GM12873 (cell line): ENCODE measurements around the gene RBM4.

ENCODE experiments used
- TF ChIP-seq, protein P1 (sequence below): IDR thresholded peaks from 2 replicates; pipeline ENCODE4 v1.5.1; 2012; ENCODE audit warnings: low read depth, mild to moderate bottlenecking, moderate library complexity, low read length, control low read depth; ENCODE audit not compliant: insufficient read depth; ENCODE audit errors: missing control alignments

The RBM4 gene

DNA sequence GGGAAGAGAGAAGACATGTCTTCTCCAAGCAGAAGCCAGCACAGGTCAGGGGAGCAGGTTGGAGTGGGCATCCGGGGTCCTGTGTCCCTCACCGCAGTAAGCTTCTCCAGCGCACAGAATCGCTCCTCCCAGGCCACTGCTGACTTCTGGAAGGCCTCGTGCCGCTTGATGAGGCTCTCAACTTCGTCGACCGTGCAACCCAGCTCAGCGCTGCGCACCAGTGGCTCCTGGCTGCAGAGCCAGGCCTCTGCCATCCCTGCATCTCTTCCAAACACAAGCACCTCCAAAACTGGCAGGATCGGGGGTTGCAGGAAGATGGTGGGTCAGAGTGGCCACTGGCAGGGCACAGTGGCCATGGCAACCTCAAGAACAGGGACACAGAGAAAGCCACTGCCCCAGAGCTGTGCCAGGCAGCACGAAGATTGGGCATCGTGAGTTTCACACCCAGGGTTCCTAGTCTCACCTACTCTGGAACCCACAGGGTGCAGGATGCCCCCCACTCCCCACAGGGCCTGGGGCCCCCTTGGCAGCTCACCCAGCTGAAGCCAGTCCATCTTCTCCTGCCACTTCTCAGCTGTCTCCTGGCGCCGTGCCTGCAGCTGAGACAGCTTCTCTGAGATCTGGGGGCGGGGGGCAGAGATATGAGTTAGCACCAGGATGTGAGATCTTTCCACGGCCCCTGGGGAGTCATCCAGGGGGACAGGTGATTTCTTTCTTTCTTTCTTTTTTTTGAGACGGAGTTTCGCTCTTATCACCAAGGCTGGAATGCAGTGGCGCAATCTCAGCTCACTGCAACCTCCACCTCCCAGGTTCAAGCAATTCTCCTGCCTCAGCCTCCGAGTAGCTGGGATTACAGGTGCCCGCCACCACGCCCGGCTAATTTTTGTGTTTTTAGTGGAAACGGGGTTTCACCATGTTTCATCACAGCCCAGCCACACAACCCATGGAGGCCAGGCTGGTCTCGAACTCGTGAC lies 50.3 kb downstream of the RBM4 start:
- TF ChIP-seq, protein P1, sequence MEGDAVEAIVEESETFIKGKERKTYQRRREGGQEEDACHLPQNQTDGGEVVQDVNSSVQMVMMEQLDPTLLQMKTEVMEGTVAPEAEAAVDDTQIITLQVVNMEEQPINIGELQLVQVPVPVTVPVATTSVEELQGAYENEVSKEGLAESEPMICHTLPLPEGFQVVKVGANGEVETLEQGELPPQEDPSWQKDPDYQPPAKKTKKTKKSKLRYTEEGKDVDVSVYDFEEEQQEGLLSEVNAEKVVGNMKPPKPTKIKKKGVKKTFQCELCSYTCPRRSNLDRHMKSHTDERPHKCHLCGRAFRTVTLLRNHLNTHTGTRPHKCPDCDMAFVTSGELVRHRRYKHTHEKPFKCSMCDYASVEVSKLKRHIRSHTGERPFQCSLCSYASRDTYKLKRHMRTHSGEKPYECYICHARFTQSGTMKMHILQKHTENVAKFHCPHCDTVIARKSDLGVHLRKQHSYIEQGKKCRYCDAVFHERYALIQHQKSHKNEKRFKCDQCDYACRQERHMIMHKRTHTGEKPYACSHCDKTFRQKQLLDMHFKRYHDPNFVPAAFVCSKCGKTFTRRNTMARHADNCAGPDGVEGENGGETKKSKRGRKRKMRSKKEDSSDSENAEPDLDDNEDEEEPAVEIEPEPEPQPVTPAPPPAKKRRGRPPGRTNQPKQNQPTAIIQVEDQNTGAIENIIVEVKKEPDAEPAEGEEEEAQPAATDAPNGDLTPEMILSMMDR, result no peak

DNA sequence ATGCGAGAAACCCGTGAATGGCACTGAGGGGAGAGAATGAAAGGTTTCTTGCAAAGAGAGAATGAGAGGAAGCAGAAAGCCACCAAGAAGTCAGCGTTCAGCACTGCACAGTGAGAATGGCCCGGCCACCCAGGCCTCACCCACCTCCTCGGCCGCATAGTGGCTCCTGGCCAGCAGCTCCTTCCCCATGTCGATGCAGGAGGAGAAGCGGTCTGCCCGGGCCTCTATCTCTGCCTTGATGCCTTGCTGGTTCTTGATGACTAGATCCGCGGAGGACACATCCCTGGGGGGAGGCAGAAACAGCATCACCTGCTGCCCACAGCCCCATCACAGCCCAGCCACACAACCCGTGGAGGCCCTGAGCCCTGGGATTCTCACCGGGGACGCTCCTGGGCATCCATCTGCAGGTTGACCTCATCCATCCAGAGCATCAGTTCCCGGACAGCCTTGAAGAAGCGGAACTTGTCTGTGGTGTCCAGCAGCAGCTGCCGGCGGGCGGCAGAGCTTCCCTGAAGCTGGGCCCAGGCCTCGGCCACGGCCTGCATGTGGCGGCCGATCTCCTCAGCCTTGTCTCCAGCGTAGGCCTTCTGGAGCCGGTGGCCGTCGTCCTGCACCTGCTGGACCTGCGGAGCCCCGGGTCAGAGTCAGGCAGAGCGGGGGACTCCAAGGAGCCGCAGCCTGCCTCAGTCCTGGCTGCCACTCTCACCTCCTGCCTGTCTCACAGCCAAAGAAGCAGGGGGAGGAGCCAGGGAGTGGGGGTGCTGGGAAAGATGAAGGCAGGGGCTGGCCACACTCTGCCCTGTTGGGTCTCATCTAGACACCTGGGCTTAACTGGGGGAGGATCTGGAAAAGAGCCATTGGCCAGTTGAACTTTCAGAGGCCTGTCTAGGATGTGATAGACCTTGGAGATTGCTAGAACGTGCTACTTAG lies 51.4 kb downstream of the RBM4 start:
- TF ChIP-seq, protein P1, result no peak

DNA sequence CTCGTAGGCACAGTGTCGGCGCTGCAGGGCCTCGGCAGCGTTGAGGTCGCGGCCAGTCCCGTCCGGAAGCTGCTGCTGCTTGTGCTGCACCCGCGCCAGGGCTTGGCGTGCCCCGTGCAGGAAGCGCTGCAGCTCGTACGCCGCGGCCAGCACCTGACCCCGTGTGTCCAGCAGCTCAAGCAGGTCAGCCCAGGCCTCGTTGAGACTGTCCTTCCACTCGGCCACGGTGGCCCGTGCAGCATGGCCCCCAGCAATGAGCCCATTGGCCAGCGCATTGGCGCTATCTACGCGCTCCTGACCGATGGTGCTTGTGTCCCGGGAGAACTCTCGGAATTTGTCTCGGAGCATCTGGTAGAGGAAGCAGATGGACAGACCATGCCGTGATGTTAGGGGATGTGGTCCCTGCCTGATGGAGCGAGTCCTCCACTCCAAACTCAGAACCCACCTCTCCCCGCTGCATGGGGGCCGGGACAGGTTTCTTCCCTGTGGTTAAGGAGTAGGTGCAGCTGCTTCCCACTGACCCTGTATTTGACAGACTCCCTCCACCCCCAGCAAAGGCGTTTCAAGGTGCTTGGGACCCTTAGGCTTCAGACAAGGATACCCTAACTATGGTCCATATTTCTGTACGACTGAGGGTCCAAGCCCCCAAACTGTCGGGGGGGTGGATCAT lies 52.9 kb downstream of the RBM4 start:
- TF ChIP-seq, protein P1, result no peak

DNA sequence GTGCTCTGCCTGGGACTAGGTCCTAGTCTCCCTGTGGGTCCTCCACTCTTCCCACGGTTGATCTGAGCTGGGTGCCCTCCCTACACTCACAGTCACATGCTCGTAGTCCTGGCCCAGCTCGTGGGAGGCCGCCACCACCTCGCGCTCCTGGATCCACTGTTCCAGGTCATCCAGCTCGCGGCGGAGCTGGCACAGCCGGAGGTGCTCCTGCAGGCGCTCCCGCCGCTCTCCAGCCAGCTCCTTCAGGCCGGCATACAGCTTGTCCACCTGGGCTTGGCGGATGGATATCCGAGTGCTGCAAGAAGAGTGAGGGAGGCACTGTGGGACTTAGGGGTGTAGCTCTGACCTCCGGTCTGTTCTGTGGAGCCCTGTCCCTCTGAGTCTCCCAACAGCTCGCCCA lies 53.9 kb downstream of the RBM4 start:
- TF ChIP-seq, protein P1, result no peak

DNA sequence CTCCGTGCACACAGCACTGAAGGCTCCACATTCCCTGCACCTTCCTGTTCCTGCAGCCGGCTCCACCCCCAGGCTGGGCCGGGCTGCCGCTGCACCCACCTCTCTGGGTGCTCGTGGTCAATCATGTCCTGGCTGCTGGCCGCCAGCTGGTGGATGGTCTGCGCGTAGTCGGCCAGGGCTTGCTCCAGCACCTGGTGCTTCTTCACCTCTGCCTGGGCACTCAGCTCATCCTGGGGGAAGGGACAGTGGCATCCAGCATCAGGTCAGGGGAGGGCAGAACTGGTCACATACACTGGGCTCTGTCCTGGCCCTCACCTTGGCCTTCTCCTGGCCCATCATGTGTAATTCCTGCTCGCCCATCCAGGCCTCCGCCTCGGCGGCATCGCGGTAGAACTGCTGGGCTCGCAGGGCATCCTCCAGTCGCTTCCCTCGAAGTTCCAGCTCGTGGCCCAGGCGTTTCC lies 54.4 kb downstream of the RBM4 start:
- TF ChIP-seq, protein P1, result no peak

DNA sequence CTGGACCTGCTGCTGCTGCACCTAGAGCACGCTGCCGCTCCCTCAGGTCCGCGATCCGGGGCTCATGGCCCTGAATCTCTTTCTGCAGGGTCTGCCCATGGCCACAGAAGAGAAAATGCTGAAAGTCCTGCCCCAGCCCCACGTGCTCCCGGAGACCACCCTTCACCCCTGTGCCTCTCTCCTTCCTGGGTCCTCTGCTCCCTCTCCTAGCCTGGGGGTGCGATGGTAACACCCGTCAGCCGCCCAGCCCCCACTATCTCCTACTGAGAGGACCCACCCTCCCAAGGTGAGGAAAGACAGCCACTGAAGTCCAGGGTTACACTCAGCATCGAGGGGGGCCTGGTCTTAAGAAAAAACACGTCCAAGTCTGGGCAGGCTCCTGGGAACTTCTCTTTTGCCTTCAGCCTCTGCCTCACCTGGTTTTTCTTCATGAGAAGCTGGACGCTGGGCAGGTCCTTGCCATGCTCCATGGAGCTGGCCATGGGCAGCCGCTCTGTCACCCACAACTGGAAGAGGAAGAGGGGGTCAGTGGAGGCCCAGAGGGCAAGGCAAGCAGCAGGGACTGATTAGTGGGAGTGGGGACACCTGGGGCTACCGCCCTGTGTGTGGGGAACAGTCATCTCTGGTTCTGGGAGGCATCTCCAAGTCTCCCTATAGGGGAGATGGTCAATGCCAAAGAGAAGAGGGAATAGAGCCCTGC lies 55.0 kb downstream of the RBM4 start:
- TF ChIP-seq, protein P1, result no peak
